ENCODE results near the gene ONECUT2.
A peak's percentile ranks its signal among the peaks of the same experiment; 100 is the strongest.

The ONECUT2 gene

GRCh38 chr18:57445488-57446319 is 10.5 kb downstream of the ONECUT2 start:
- Histone ChIP-seq H3K36me3 (ENCODE audit: control insufficient read depth in 2 of 2, insufficient read depth in 2 of 2, low read length in 2 of 2) (no peaks in the 10 kb centered on the region), H3K27me3 (ENCODE audit: control insufficient read depth in 2 of 2, insufficient read depth in 2 of 2, low read length in 2 of 2) (peaks cover 34 to 37% of the 10 kb centered on the region in 2 donors), H3K4me1 (ENCODE audit: control insufficient read depth in 2 of 2, insufficient read depth in 2 of 2, low read length in 2 of 2) (no peaks in the 10 kb centered on the region), H3K9me3 (ENCODE audit: control insufficient read depth in 2 of 2, low read length in 2 of 2) (no peaks in the 10 kb centered on the region), H3K27ac (ENCODE audit: low read depth in 2 of 2, low read length in 2 of 2) (no peak overlapping the region), H3K9ac (ENCODE audit: low read depth in 1 of 2, low read length in 2 of 2) (no peak overlapping the region), H3K4me3 (ENCODE audit: low read length in 2 of 2) (no peak overlapping the region)

- Histone ChIP-seq H3K27ac (ENCODE audit: low read depth in 2 of 2, low read length in 2 of 2) (no peak overlapping the region), H3K9ac (ENCODE audit: low read depth in 1 of 2, low read length in 2 of 2) (no peak overlapping the region), H3K36me3 (ENCODE audit: control insufficient read depth in 2 of 2, insufficient read depth in 2 of 2, low read length in 2 of 2) (no peaks in the 10 kb centered on the region), H3K27me3 (ENCODE audit: control insufficient read depth in 2 of 2, insufficient read depth in 2 of 2, low read length in 2 of 2) (peaks cover 29 to 31% of the 10 kb centered on the region in 2 donors), H3K9me3 (ENCODE audit: control insufficient read depth in 2 of 2, low read length in 2 of 2) (no peaks in the 10 kb centered on the region), H3K4me3 (ENCODE audit: low read length in 2 of 2) (no peak overlapping the region), H3K4me1 (ENCODE audit: control insufficient read depth in 2 of 2, insufficient read depth in 2 of 2, low read length in 2 of 2) (no peaks in the 10 kb centered on the region)
Observed at GRCh38 chr18:57446322-57446721, 11.1 kb downstream of the ONECUT2 start.

GRCh38 chr18:57447154-57447621 is 12.0 kb downstream of the ONECUT2 start:
- H3K27me3 ChIP-seq (ENCODE audit: control insufficient read depth in 2 of 2, insufficient read depth in 2 of 2, low read length in 2 of 2), result peaks cover 25% of the 10 kb centered on the region in 2 donors
- H3K36me3 ChIP-seq (ENCODE audit: control insufficient read depth in 2 of 2, insufficient read depth in 2 of 2, low read length in 2 of 2), result no peaks in the 10 kb centered on the region
- no peaks in the 10 kb centered on the region for H3K4me1 ChIP-seq (ENCODE audit: control insufficient read depth in 2 of 2, insufficient read depth in 2 of 2, low read length in 2 of 2)
- no peaks in the 10 kb centered on the region for H3K9me3 ChIP-seq (ENCODE audit: control insufficient read depth in 2 of 2, low read length in 2 of 2)
- no peak overlapping the region for H3K9ac ChIP-seq (ENCODE audit: low read depth in 1 of 2, low read length in 2 of 2)
- no peak overlapping the region for H3K27ac ChIP-seq (ENCODE audit: low read depth in 2 of 2, low read length in 2 of 2)
- H3K4me3 ChIP-seq (ENCODE audit: low read length in 2 of 2), result no peak overlapping the region

GRCh38 chr18:57455576-57456129 is 20.5 kb downstream of the ONECUT2 start:
- H3K27ac ChIP-seq (ENCODE audit: low read depth in 2 of 2, low read length in 2 of 2), result no peak overlapping the region
- H3K36me3 ChIP-seq (ENCODE audit: control insufficient read depth in 2 of 2, insufficient read depth in 2 of 2, low read length in 2 of 2), result no peaks in the 10 kb centered on the region
- H3K27me3 ChIP-seq (ENCODE audit: control insufficient read depth in 2 of 2, insufficient read depth in 2 of 2, low read length in 2 of 2), result peaks cover 0 to 3% of the 10 kb centered on the region in 2 donors
- H3K4me1 ChIP-seq (ENCODE audit: control insufficient read depth in 2 of 2, insufficient read depth in 2 of 2, low read length in 2 of 2), result no peaks in the 10 kb centered on the region
- H3K9me3 ChIP-seq (ENCODE audit: control insufficient read depth in 2 of 2, low read length in 2 of 2), result no peaks in the 10 kb centered on the region
- H3K4me3 ChIP-seq (ENCODE audit: low read length in 2 of 2), result no peak overlapping the region
- no peak overlapping the region for H3K9ac ChIP-seq (ENCODE audit: low read depth in 1 of 2, low read length in 2 of 2)

GRCh38 chr18:57461652-57462269 is 26.6 kb downstream of the ONECUT2 start:
- H3K36me3 ChIP-seq (ENCODE audit: control insufficient read depth in 2 of 2, insufficient read depth in 2 of 2, low read length in 2 of 2), result no peaks in the 10 kb centered on the region
- no peaks in the 10 kb centered on the region for H3K9me3 ChIP-seq (ENCODE audit: control insufficient read depth in 2 of 2, low read length in 2 of 2)
- peaks cover 0 to 2% of the 10 kb centered on the region in 2 donors for H3K27me3 ChIP-seq (ENCODE audit: control insufficient read depth in 2 of 2, insufficient read depth in 2 of 2, low read length in 2 of 2)
- H3K4me3 ChIP-seq (ENCODE audit: low read length in 2 of 2), result no peak overlapping the region
- no peak overlapping the region for H3K27ac ChIP-seq (ENCODE audit: low read depth in 2 of 2, low read length in 2 of 2)
- no peaks in the 10 kb centered on the region for H3K4me1 ChIP-seq (ENCODE audit: control insufficient read depth in 2 of 2, insufficient read depth in 2 of 2, low read length in 2 of 2)
- no peak overlapping the region for H3K9ac ChIP-seq (ENCODE audit: low read depth in 1 of 2, low read length in 2 of 2)

GRCh38 chr18:57466307-57466706 is 31.1 kb downstream of the ONECUT2 start:
- peaks cover 0 to 2% of the 10 kb centered on the region in 2 donors for H3K27me3 ChIP-seq (ENCODE audit: control insufficient read depth in 2 of 2, insufficient read depth in 2 of 2, low read length in 2 of 2)
- peaks cover 2 to 5% of the 10 kb centered on the region in 2 donors for H3K4me1 ChIP-seq (ENCODE audit: control insufficient read depth in 2 of 2, insufficient read depth in 2 of 2, low read length in 2 of 2)
- no peak overlapping the region for H3K27ac ChIP-seq (ENCODE audit: low read depth in 2 of 2, low read length in 2 of 2)
- H3K4me3 ChIP-seq (ENCODE audit: low read length in 2 of 2), result no peak overlapping the region
- H3K9ac ChIP-seq (ENCODE audit: low read depth in 1 of 2, low read length in 2 of 2), result no peak overlapping the region
- no peaks in the 10 kb centered on the region for H3K36me3 ChIP-seq (ENCODE audit: control insufficient read depth in 2 of 2, insufficient read depth in 2 of 2, low read length in 2 of 2)
- H3K9me3 ChIP-seq (ENCODE audit: control insufficient read depth in 2 of 2, low read length in 2 of 2), result no peaks in the 10 kb centered on the region

- no peak overlapping the region for H3K9ac ChIP-seq (ENCODE audit: low read depth in 1 of 2, low read length in 2 of 2)
- H3K27me3 ChIP-seq (ENCODE audit: control insufficient read depth in 2 of 2, insufficient read depth in 2 of 2, low read length in 2 of 2), result peaks cover 0 to under 1% of the 10 kb centered on the region in 2 donors
- H3K4me3 ChIP-seq (ENCODE audit: low read length in 2 of 2), result no peak overlapping the region
- H3K4me1 ChIP-seq (ENCODE audit: control insufficient read depth in 2 of 2, insufficient read depth in 2 of 2, low read length in 2 of 2), result peaks cover 2 to 5% of the 10 kb centered on the region in 2 donors
- no peak overlapping the region for H3K27ac ChIP-seq (ENCODE audit: low read depth in 2 of 2, low read length in 2 of 2)
- H3K9me3 ChIP-seq (ENCODE audit: control insufficient read depth in 2 of 2, low read length in 2 of 2), result no peaks in the 10 kb centered on the region
- no peaks in the 10 kb centered on the region for H3K36me3 ChIP-seq (ENCODE audit: control insufficient read depth in 2 of 2, insufficient read depth in 2 of 2, low read length in 2 of 2)
Observed at GRCh38 chr18:57466745-57467409, 31.7 kb downstream of the ONECUT2 start.

- Histone ChIP-seq H3K27me3 (ENCODE audit: control insufficient read depth in 2 of 2, insufficient read depth in 2 of 2, low read length in 2 of 2) (no peaks in the 10 kb centered on the region), H3K36me3 (ENCODE audit: control insufficient read depth in 2 of 2, insufficient read depth in 2 of 2, low read length in 2 of 2) (no peaks in the 10 kb centered on the region), H3K4me3 (ENCODE audit: low read length in 2 of 2) (no peak overlapping the region), H3K9ac (ENCODE audit: low read depth in 1 of 2, low read length in 2 of 2) (no peak overlapping the region), H3K9me3 (ENCODE audit: control insufficient read depth in 2 of 2, low read length in 2 of 2) (no peaks in the 10 kb centered on the region), H3K27ac (ENCODE audit: low read depth in 2 of 2, low read length in 2 of 2) (peak overlapping the region; percentile 29 to 45), H3K4me1 (ENCODE audit: control insufficient read depth in 2 of 2, insufficient read depth in 2 of 2, low read length in 2 of 2) (peaks cover 2 to 5% of the 10 kb centered on the region in 2 donors)
Observed at GRCh38 chr18:57469884-57470283, 34.7 kb downstream of the ONECUT2 start.

GRCh38 chr18:57475408-57475807 is 40.2 kb downstream of the ONECUT2 start:
- no peak overlapping the region for H3K27ac ChIP-seq (ENCODE audit: low read depth in 2 of 2, low read length in 2 of 2)
- H3K9ac ChIP-seq (ENCODE audit: low read depth in 1 of 2, low read length in 2 of 2), result no peak overlapping the region

GRCh38 chr18:57475903-57476302 is 40.7 kb downstream of the ONECUT2 start:
- H3K9ac ChIP-seq (ENCODE audit: low read depth in 1 of 2, low read length in 2 of 2), result no peak overlapping the region
- no peaks in the 10 kb centered on the region for H3K36me3 ChIP-seq (ENCODE audit: control insufficient read depth in 2 of 2, insufficient read depth in 2 of 2, low read length in 2 of 2)
- no peaks in the 10 kb centered on the region for H3K4me1 ChIP-seq (ENCODE audit: control insufficient read depth in 2 of 2, insufficient read depth in 2 of 2, low read length in 2 of 2)
- H3K27me3 ChIP-seq (ENCODE audit: control insufficient read depth in 2 of 2, insufficient read depth in 2 of 2, low read length in 2 of 2), result no peaks in the 10 kb centered on the region
- H3K27ac ChIP-seq (ENCODE audit: low read depth in 2 of 2, low read length in 2 of 2), result no peak overlapping the region
- no peaks in the 10 kb centered on the region for H3K9me3 ChIP-seq (ENCODE audit: control insufficient read depth in 2 of 2, low read length in 2 of 2)
- no peak overlapping the region for H3K4me3 ChIP-seq (ENCODE audit: low read length in 2 of 2)

More at GRCh38 chr18:57475408-57475807, 40.2 kb downstream of the ONECUT2 start:
- Histone ChIP-seq H3K36me3 (ENCODE audit: control insufficient read depth in 2 of 2, insufficient read depth in 2 of 2, low read length in 2 of 2) (no peaks in the 10 kb centered on the region), H3K27me3 (ENCODE audit: control insufficient read depth in 2 of 2, insufficient read depth in 2 of 2, low read length in 2 of 2) (no peaks in the 10 kb centered on the region), H3K4me3 (ENCODE audit: low read length in 2 of 2) (no peak overlapping the region), H3K4me1 (ENCODE audit: control insufficient read depth in 2 of 2, insufficient read depth in 2 of 2, low read length in 2 of 2) (no peaks in the 10 kb centered on the region), H3K9me3 (ENCODE audit: control insufficient read depth in 2 of 2, low read length in 2 of 2) (no peaks in the 10 kb centered on the region)
